Uterus (tissue), 4 donors: Measurements from ENCODE around the gene ATF7. TPM values are rescaled to one million over a fixed set of nuclear protein-coding genes. Genes with fewer than 3 reads are reported as not detected.
"Not testable (repeated sequence)": the region's sequence is repeated elsewhere in the genome, so short reads cannot be mapped to it uniquely, and the experiment has no call there.

Experiments
- DNase-seq, 2 donors: peaks; one replicate each; pipeline ENCODE4 v3.0.0-alpha.2; 2019 to 2020
- H3K27ac ChIP-seq, 2 donors: fragments of 200-600 bp; sonication (generic); 1 replicate in 1 of 2; 2 replicates in 1 of 2; pipeline ENCODE4 v1.5.1; 2016 to 2018
- H3K27me3 ChIP-seq, 2 donors: fragments of 200-600 bp; sonication (generic); one replicate each; pipeline ENCODE4 v1.5.1; 2018 to 2019; ENCODE audit warnings: control low read depth in 1 of 2
- H3K36me3 ChIP-seq, 2 donors: fragments of 200-600 bp; sonication (generic); one replicate each; pipeline ENCODE4 v1.5.1; 2019; ENCODE audit warnings: control low read depth in 1 of 2
- H3K4me1 ChIP-seq, 2 donors: fragments of 200-600 bp; sonication (generic); one replicate each; pipeline ENCODE4 v1.5.1; 2018 to 2019; ENCODE audit warnings: control low read depth in 1 of 2
- H3K4me3 ChIP-seq, 2 donors: fragments of 200-600 bp; sonication (generic); 1 replicate in 1 of 2; 2 replicates in 1 of 2; pipeline ENCODE4 v1.5.1; 2018 to 2019; ENCODE audit warnings: mild to moderate bottlenecking in 1 of 2
- H3K9me3 ChIP-seq, 2 donors: fragments of 200-600 bp; sonication (generic); one replicate each; pipeline ENCODE4 v1.5.1; 2019; ENCODE audit warnings: control low read depth in 1 of 2
- POLR2A ChIP-seq, 2 donors: fragments of 450-650 bp; IDR thresholded peaks; one replicate each; pipeline ENCODE4 v1.6.1; 2016; ENCODE audit warnings: antibody characterized with exemption in 2 of 2, mild to moderate bottlenecking in 1 of 2, moderate library complexity in 1 of 2
- intact Hi-C: fragments of 100-400 bp; cut with DNase I; formaldehyde crosslinking; loops from one replicate; pipeline ENCODE4 v1.15.1; 2023; ENCODE audit warnings: low total_unique reads
- total RNA-seq, 4 donors: library from RNA; depleted of rRNA in 3 of 4; stranded (reverse); fragments of >200 nt in 3 of 4; gene quantifications; one replicate each; pipeline versions ENCODE4 v1.1.0 to v1.2.4, GENCODE V29; 2014 to 2023
- TF ChIP-seq, protein P1 (sequence below), 4 experiments: fragments of 200-600 bp in 2 of 4; fragments of 450-650 bp in 2 of 4; sonication (generic) in 2 of 4; IDR thresholded peaks; one replicate each; pipeline ENCODE4 v1.5.1; 2016 to 2019; ENCODE audit warnings: antibody characterized with exemption in 4 of 4, mild to moderate bottlenecking in 2 of 4, moderate library complexity in 1 of 4
- donor health status: DM: yes; HTN: yes; CAD: no.

The ATF7 gene
- total RNA-seq, 4 donors from 2014 or later = 10.6 to 47.6 (median 21.3) TPM

DNA sequence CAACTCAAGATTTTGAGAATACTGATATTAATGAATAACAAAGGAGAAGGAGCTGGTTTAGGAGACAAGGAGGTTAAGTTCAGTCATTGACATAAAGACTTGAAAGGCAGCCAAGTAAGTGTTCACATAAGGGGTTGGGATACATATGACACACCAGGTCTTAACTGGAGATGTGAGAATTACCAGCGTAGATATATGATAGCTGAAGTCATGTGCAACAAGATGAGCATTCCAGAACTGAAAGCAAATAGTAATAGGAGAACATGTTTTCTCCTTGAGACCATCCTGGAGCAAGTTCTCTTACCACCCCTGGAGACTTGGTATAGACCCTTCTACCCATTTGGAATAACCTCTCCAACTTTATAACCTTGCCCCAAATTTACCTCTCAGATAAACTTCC, 75.6 kb downstream of the ATF7 start:
- intact Hi-C loops = no loop called here

DNA sequence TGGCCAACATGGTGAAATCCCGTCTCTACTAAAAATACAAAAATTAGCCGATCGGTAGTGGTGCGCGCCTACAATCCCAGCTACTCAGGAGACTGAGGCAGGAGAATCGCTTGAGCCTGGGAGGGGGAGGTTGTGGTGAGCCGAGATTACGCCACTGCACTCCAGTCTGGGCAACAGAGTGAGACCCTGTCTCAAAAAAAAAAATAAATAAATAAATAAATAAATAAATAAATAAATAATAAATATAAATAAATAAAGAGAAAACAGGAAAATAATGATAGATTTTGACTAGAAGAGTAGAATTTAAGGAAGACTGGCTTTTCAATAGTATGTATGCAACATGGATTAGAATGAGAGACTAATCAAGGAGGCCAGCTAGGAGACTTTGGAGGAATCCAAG, 76.1 kb downstream of the ATF7 start:
- H3K27ac ChIP-seq, H3K4me3 ChIP-seq, H3K36me3 ChIP-seq, H3K27me3 ChIP-seq, H3K9me3 ChIP-seq, DNase-seq, intact Hi-C loops, H3K4me1 ChIP-seq: not testable (repeated sequence)

More for the DNA sequence above, 75.6 kb downstream of the ATF7 start:
- no peak for DNase-seq
- Histone ChIP-seq H3K9me3 (no peaks in the 10 kb centered on the region), H3K27ac (no peak overlapping the region), H3K36me3 (no peaks in the 10 kb centered on the region), H3K4me1 (no peaks in the 10 kb centered on the region), H3K4me3 (no peak overlapping the region), H3K27me3 (no peaks in the 10 kb centered on the region)
- no peak for TF ChIP-seq POLR2A (IDR thresholded peaks at IDR 0.05)
- TF ChIP-seq, protein P1, sequence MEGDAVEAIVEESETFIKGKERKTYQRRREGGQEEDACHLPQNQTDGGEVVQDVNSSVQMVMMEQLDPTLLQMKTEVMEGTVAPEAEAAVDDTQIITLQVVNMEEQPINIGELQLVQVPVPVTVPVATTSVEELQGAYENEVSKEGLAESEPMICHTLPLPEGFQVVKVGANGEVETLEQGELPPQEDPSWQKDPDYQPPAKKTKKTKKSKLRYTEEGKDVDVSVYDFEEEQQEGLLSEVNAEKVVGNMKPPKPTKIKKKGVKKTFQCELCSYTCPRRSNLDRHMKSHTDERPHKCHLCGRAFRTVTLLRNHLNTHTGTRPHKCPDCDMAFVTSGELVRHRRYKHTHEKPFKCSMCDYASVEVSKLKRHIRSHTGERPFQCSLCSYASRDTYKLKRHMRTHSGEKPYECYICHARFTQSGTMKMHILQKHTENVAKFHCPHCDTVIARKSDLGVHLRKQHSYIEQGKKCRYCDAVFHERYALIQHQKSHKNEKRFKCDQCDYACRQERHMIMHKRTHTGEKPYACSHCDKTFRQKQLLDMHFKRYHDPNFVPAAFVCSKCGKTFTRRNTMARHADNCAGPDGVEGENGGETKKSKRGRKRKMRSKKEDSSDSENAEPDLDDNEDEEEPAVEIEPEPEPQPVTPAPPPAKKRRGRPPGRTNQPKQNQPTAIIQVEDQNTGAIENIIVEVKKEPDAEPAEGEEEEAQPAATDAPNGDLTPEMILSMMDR (IDR thresholded peaks at IDR 0.05) = no peak

DNA sequence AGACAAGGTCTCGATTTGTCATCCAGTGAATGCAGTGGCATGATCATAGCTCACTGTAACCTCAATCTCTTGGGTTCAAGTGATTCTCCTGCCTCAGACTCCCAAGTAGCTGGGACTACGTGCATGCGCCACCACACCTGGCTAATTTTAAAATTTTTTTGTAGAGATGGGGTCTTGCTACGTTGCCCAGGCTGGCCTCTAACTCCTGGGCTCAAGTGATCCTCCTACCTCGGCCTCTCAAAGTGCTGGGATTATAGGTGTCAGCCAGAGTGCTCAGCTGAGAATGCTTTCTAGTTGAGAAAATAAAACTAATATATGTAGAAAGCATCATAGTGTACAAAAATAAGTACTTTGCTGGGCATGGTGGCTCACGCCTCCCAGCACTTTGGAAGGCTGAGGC, 77.8 kb downstream of the ATF7 start:
- intact Hi-C loops = loop anchor here (10.0 kb wide), 1 partner anchor 196 kb away; no protein-coding TSS in a partner anchor
- H3K27me3 ChIP-seq, H3K4me1 ChIP-seq, H3K9me3 ChIP-seq, H3K36me3 ChIP-seq, DNase-seq, H3K27ac ChIP-seq, H3K4me3 ChIP-seq: not testable (repeated sequence)

DNA sequence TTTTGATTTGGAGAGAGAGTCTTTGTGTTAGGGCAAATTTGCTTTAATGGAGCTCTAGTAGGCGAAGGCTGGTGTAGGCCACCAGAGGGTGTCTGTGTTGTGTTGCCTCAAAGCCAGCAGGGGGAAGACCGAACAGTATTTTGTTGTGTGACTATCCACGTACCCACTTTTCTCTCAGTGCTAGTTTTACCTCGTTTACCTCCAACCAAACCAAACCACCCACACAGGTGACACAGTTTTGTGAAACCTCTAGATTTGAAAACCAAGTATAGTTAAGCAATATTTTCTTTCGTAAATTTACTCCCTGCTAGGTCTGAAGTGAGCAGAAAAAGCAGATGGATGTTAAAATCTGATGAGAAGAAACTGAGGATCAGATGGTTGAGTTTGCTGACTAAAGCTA, 82.6 kb downstream of the ATF7 start:
- no peak overlapping the region for H3K4me3 ChIP-seq
- H3K4me1 ChIP-seq = no peaks in the 10 kb centered on the region
- intact Hi-C loops = loop anchor here (5.0 to 10.0 kb wide), 2 partner anchors 134 to 201 kb away; partner anchors contain the start of gene ATP5MC2
- DNase-seq = peak; percentile 61 to 66
- TF ChIP-seq POLR2A (IDR thresholded peaks at IDR 0.05) = no peak
- TF ChIP-seq, protein P1 (IDR thresholded peaks at IDR 0.05) = peak; percentile 82 to 95 (median 92)
- no peaks in the 10 kb centered on the region for H3K36me3 ChIP-seq
- H3K27ac ChIP-seq = peak overlapping the region; percentile 66 to 85
- no peaks in the 10 kb centered on the region for H3K27me3 ChIP-seq
- no peaks in the 10 kb centered on the region for H3K9me3 ChIP-seq

DNA sequence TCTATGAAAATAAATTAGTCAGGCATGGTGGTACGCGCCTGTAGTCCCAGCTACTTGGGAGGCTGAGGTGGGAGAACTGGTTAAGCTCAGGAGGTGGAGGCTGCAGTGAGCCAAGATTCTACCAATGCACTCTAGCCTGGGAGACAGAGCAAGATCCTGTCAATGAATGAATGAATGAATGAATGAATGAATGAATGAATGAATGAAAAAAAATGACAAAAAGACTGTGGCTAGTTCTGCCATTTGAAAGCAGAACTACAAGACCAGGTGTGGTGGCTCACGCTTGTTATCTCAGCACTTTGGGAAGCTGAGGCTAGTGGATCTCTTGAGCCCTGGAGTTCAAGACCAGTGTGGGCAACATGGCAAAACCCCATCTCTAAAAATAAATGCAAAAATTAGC, 86.7 kb downstream of the ATF7 start:
- no peak for DNase-seq
- Histone ChIP-seq H3K27me3 (no peaks in the 10 kb centered on the region), H3K36me3 (no peaks in the 10 kb centered on the region), H3K27ac (no peak overlapping the region), H3K4me3 (no peak overlapping the region), H3K9me3 (no peaks in the 10 kb centered on the region), H3K4me1 (no peaks in the 10 kb centered on the region)
- intact Hi-C loops = no loop called here
- no peak for TF ChIP-seq POLR2A (IDR thresholded peaks at IDR 0.05)
- TF ChIP-seq, protein P1 (IDR thresholded peaks at IDR 0.05) = no peak

DNA sequence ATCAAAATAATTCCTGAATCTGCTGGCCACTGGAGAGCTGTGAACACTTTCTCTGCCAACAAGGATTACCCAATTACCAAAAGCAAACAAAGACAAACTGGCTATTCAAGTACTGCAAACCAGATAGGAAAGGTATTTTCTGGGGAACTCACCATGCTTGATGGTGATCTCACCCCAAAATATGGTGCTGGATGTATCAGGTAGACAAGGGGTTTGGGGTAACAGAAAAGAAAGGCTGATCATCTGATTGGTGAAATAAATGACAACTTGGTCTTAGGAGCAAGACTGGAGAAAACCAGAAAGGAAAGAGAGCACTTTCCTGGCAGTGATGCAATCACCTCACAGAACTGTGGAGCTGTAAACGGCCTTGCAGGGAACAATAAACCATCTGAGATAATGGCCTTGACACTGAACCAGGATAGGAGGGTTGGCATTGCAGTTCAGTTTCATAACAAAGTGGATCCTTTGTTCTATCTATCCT, 87.9 kb downstream of the ATF7 start:
- H3K36me3 ChIP-seq = no peaks in the 10 kb centered on the region
- H3K9me3 ChIP-seq = no peaks in the 10 kb centered on the region
- intact Hi-C loops = no loop called here
- no peaks in the 10 kb centered on the region for H3K4me1 ChIP-seq
- H3K27ac ChIP-seq = no peak overlapping the region
- TF ChIP-seq, protein P1 (IDR thresholded peaks at IDR 0.05) = no peak
- no peak for TF ChIP-seq POLR2A (IDR thresholded peaks at IDR 0.05)
- no peak for DNase-seq
- H3K4me3 ChIP-seq = no peak overlapping the region
- H3K27me3 ChIP-seq = no peaks in the 10 kb centered on the region
